ENCODE data around the gene CPPED1. TPM values are rescaled to one million over a fixed set of nuclear protein-coding genes. Genes with fewer than 3 reads are reported as not detected.
A peak's percentile ranks its signal among the peaks of the same experiment; 100 is the strongest.

CPPED1 gene
- total RNA-seq, 1 experiment from 2014 or later, result 7.9 TPM

DNA sequence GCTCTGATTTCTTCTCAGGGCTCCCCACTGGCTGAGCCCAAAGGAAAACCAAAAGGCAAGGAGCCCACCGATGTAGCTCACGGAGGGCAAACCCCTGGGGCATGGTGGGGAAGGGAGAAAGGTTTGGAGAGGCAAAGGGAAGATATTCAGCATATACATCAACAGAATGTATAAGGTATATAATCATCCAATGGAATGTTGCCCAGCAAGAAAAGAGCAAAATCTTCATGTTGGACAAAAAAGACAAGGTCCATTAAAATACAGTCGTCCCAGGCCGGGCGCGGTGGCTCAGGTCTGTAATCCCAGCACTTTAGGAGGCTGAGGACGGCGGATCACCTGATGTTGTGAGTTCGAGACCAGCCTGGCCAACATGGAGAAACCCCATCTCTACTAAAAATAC lies 1.6 kb downstream of the CPPED1 start:
- TF ChIP-seq CTCF (conservative IDR thresholded peaks at IDR 0.05), result no peak
- no peaks in the 10 kb centered on the region for H3K27me3 ChIP-seq (ENCODE audit: insufficient read depth, low read length)
- H2BK15ac ChIP-seq (ENCODE audit: low read depth, low read length), result no peak overlapping the region
- no peak overlapping the region for H2BK120ac ChIP-seq (ENCODE audit: low read depth, low read length, poor library complexity, severe bottlenecking)
- H3K4me1 ChIP-seq (ENCODE audit: insufficient read depth, low read length), result no peaks in the 10 kb centered on the region
- no peak overlapping the region for H2BK12ac ChIP-seq (ENCODE audit: insufficient read length, low read depth, low read length)
- no peak overlapping the region for H3K56ac ChIP-seq (ENCODE audit: insufficient read length, low read depth, low read length)
- H4K5ac ChIP-seq (ENCODE audit: insufficient read length, low read depth, low read length), result no peak overlapping the region
- no peak overlapping the region for H2AFZ ChIP-seq (ENCODE audit: low read length)
- Mint-ChIP-seq H3K4me1 (peaks cover 15 to 17% of the 10 kb centered on the region in 2 experiments), H3K27me3 (ENCODE audit: low read depth) (no peaks in the 10 kb centered on the region), H3K36me3 (ENCODE audit: insufficient read depth in 1 of 3, low read depth in 3 of 3) (no peaks in the 10 kb centered on the region), H3K4me3 (peak overlapping the region; percentile 16 to 89; a peak in 3 of 5 replicates), H3K9me3 (no peaks in the 10 kb centered on the region), H3K27ac (peak overlapping the region in 1 of 3 experiments; percentile 91; a peak in 1 of 7 replicates)
- no peaks in the 10 kb centered on the region for H3K9me3 ChIP-seq (ENCODE audit: control insufficient read depth, low read depth, low read length)
- no peak overlapping the region for H2BK5ac ChIP-seq (ENCODE audit: insufficient read length, low read length)
- H3K14ac ChIP-seq (ENCODE audit: insufficient read depth, low read length), result no peak overlapping the region
- H4K8ac ChIP-seq (replicated peaks; ENCODE audit: insufficient read length, low read depth, low read length), result no peak overlapping the region
- WGBS (ENCODE audit: extremely low coverage, insufficient read length, low lambda C conversion rate), result no CpG with 5 or more reads among the region's 9 CpGs
- no peak overlapping the region for H3K4ac ChIP-seq (ENCODE audit: low read depth, low read length)
- DNase-seq, result no peak
- no peaks in the 10 kb centered on the region for H3K79me1 ChIP-seq (ENCODE audit: insufficient read depth, low read depth, low read length, poor library complexity, severe bottlenecking)
- no peak overlapping the region for H3K27ac ChIP-seq (ENCODE audit: insufficient read length, low read depth, low read length)
- no peak overlapping the region for H3K4me2 ChIP-seq (ENCODE audit: insufficient read depth, insufficient read length, low read length)
- no peak overlapping the region for H3K18ac ChIP-seq (ENCODE audit: insufficient read length, low read depth, low read length)
- H2AK5ac ChIP-seq (ENCODE audit: insufficient read length, low read length), result no peak overlapping the region
- no peak overlapping the region for H4K91ac ChIP-seq (ENCODE audit: insufficient read length, low read depth, low read length)
- H2BK20ac ChIP-seq (ENCODE audit: low read depth, low read length, poor library complexity, severe bottlenecking), result no peak overlapping the region
- peaks cover 6% of the 10 kb centered on the region for H3K23me2 ChIP-seq (ENCODE audit: insufficient read length, low read depth, low read length, poor library complexity, severe bottlenecking)
- H3K79me2 ChIP-seq (ENCODE audit: insufficient read depth, low read length), result no peaks in the 10 kb centered on the region
- no peak overlapping the region for H3K23ac ChIP-seq (ENCODE audit: insufficient read length, low read depth, low read length)
- H3T11ph ChIP-seq (ENCODE audit: low read length), result no peak overlapping the region
- H3K9ac ChIP-seq (ENCODE audit: extremely low read depth, insufficient read length, low read length), result no peak overlapping the region
- H4K20me1 ChIP-seq (ENCODE audit: control insufficient read depth, insufficient read depth, insufficient read length), result no peaks in the 10 kb centered on the region
